ENCODE results near the gene TBC1D17. TPM values are rescaled to one million over a fixed set of nuclear protein-coding genes. Genes with fewer than 3 reads are reported as not detected.

TBC1D17 gene
- polyA plus RNA-seq, 3 donors, result 3.1 to 48.2 (median 4.5) TPM

DNA sequence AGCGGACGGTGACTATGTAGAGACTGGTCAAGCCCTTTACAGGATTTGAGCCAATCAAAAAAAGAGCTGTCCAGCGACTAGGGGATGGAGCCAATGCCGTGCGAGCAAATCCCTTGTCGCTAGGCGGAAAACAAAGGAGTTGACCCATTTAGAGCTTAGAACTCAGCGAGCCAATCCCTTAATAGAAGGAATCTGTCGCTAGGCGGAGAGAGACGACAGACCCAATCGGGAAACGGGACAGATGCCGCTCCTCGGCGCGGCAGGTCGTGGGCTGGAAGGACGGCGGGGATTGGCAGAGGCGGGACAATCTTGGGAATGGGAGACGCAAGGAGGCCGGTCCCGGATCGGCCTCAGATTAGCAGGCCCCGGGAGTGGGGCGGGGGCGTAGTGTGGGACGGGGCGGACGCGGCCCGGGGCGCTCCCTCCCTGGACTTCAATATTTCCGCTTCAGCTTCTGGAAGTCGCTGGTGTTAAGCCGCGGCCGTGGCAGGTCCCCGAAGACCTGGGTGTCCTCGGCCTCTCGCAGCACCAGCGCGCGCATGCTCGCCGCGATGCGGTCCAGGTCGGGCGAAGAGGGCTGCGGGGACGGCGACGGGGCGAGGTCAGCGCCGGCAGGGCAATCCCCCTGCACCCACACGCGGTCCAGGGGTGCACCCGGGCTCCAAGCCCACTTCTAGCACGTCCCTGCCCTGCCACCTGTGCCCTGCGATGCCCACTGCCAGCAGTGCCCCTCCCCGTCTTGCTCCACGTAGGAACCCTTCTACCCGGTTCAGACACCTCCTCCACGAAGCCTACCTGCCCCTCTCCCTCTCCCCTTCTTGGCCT, 7.8 kb upstream of the TBC1D17 start:
- Histone ChIP-seq H3K36me3 (replicated peaks in 1 of 2; ENCODE audit: control insufficient read depth in 1 of 2, insufficient read depth in 2 of 2, low read length in 2 of 2) (peaks cover 0 to 4% of the 10 kb centered on the region in 2 donors), H3K27me3 (ENCODE audit: control insufficient read depth in 2 of 2, insufficient read depth in 2 of 2, low read length in 2 of 2) (no peaks in the 10 kb centered on the region), H4K20me1 (ENCODE audit: insufficient read depth, low read length) (peaks cover 20% of the 10 kb centered on the region), H3K27ac (ENCODE audit: low read depth in 1 of 2, low read length in 2 of 2) (peak overlapping the region; percentile 77 to 85), H2AFZ (ENCODE audit: insufficient read depth, low read depth, low read length, poor library complexity, severe bottlenecking) (peak overlapping the region; percentile 90), H3K4me2 (replicated peaks; ENCODE audit: extremely low read depth, low read length, poor library complexity, severe bottlenecking) (peak overlapping the region; percentile 100), H3K4me3 (replicated peaks in 1 of 3; ENCODE audit: low read depth in 2 of 3, low read length in 3 of 3) (peak overlapping the region; percentile 43 to 99 (median 56)), H3K9ac (ENCODE audit: insufficient read depth, low read length, poor library complexity, severe bottlenecking) (peak overlapping the region; percentile 63), H3K4me1 (ENCODE audit: control insufficient read depth in 1 of 2, insufficient read depth in 2 of 2, low read length in 2 of 2) (peaks cover 51 to 59% of the 10 kb centered on the region in 2 donors), H3K79me2 (ENCODE audit: insufficient read depth, low read length) (peaks cover 34% of the 10 kb centered on the region), H3K9me3 (replicated peaks in 1 of 2; ENCODE audit: control insufficient read depth in 1 of 2, insufficient read depth in 1 of 2, low read length in 2 of 2) (no peaks in the 10 kb centered on the region)
- Mint-ChIP-seq H3K4me3 (no peak overlapping the region), H3K9me3 (no peaks in the 10 kb centered on the region), H3K27me3 (ENCODE audit: low read depth in 3 of 3) (peaks cover 0 to 3% (median 0%) of the 10 kb centered on the region in 3 donors), H3K4me1 (peaks cover 49% of the 10 kb centered on the region), H3K36me3 (peaks cover 17 to 45% of the 10 kb centered on the region in 2 donors), H3K27ac (peak overlapping the region in 4 of 7 donors; percentile 69 to 92 (median 79))
- DNase-seq, result peak; percentile 98 to 100 (median 99)
- intact Hi-C loops (cut with micrococcal nuclease), result loop anchor here (5.0 kb wide), 3 partner anchors 52 to 102 kb away; partner anchors contain the start of genes AP2A1 (in 1 of the 2), FUZ (in 1 of the 2) and MED25 (in 1 of the 2)
- under 1% methylated on average over 62 of the region's 67 CpGs for whole genome bisulfite sequencing (ENCODE audit: insufficient coverage)
- TF ChIP-seq, protein P1, sequence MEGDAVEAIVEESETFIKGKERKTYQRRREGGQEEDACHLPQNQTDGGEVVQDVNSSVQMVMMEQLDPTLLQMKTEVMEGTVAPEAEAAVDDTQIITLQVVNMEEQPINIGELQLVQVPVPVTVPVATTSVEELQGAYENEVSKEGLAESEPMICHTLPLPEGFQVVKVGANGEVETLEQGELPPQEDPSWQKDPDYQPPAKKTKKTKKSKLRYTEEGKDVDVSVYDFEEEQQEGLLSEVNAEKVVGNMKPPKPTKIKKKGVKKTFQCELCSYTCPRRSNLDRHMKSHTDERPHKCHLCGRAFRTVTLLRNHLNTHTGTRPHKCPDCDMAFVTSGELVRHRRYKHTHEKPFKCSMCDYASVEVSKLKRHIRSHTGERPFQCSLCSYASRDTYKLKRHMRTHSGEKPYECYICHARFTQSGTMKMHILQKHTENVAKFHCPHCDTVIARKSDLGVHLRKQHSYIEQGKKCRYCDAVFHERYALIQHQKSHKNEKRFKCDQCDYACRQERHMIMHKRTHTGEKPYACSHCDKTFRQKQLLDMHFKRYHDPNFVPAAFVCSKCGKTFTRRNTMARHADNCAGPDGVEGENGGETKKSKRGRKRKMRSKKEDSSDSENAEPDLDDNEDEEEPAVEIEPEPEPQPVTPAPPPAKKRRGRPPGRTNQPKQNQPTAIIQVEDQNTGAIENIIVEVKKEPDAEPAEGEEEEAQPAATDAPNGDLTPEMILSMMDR (IDR thresholded peaks at IDR 0.05), result no peak

DNA sequence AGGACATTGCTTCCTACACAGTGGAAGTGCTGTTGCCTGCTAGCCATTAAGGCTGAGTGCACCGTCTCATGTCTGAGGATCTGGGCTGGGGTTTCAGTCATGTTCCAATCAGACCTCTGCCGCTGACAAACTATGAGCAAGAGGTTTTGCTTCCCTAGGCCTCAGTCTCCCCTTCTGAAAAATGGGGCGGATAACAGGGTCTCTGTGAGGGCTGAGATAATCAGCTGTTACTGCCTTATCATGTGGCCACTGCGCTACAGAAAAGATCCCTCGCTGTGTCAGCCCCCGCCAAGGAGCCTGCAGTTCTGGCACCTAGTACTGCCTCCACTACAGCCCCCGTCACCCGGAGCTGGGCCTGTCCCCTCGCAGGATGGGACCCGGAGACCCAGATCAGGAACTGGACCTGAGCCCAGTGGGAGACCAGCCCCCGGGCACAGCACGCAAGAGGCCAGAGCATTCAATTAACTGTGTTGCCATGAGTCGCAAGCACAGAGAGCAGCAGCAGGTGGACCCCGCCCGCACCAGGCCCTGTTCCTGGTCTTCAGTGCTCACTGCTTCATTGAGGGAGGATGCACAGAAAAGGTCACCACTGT, 7.1 kb upstream of the TBC1D17 start:
- H3K27me3 Mint-ChIP-seq (ENCODE audit: low read depth in 3 of 3), result peaks cover 0 to 3% (median 0%) of the 10 kb centered on the region in 3 donors
- Histone ChIP-seq H4K20me1 (ENCODE audit: insufficient read depth, low read length) (peaks cover 14% of the 10 kb centered on the region), H3K4me1 (ENCODE audit: control insufficient read depth in 1 of 2, insufficient read depth in 2 of 2, low read length in 2 of 2) (peaks cover 48 to 55% of the 10 kb centered on the region in 2 donors), H3K4me2 (replicated peaks; ENCODE audit: extremely low read depth, low read length, poor library complexity, severe bottlenecking) (peak overlapping the region; percentile 100), H3K27ac (ENCODE audit: low read depth in 1 of 2, low read length in 2 of 2) (peak overlapping the region; percentile 62 to 85), H3K36me3 (replicated peaks in 1 of 2; ENCODE audit: control insufficient read depth in 1 of 2, insufficient read depth in 2 of 2, low read length in 2 of 2) (no peaks in the 10 kb centered on the region), H3K79me2 (ENCODE audit: insufficient read depth, low read length) (peaks cover 34% of the 10 kb centered on the region), H3K9me3 (replicated peaks in 1 of 2; ENCODE audit: control insufficient read depth in 1 of 2, insufficient read depth in 1 of 2, low read length in 2 of 2) (no peaks in the 10 kb centered on the region), H3K27me3 (ENCODE audit: control insufficient read depth in 2 of 2, insufficient read depth in 2 of 2, low read length in 2 of 2) (no peaks in the 10 kb centered on the region), H3K9ac (ENCODE audit: insufficient read depth, low read length, poor library complexity, severe bottlenecking) (peak overlapping the region; percentile 63), H2AFZ (ENCODE audit: insufficient read depth, low read depth, low read length, poor library complexity, severe bottlenecking) (peak overlapping the region; percentile 85), H3K4me3 (replicated peaks in 1 of 3; ENCODE audit: low read depth in 2 of 3, low read length in 3 of 3) (peak overlapping the region; percentile 43 to 99 (median 56))
- H3K9me3 Mint-ChIP-seq, result no peaks in the 10 kb centered on the region
- H3K36me3 Mint-ChIP-seq, result peaks cover 15 to 42% of the 10 kb centered on the region in 2 donors
- peaks cover 46% of the 10 kb centered on the region for H3K4me1 Mint-ChIP-seq
- H3K4me3 Mint-ChIP-seq, result no peak overlapping the region
- intact Hi-C loops (cut with micrococcal nuclease), result no loop called here
- WGBS (ENCODE audit: insufficient coverage), result 96% methylated on average over 12 of the region's 15 CpGs
- no peak for DNase-seq
- H3K27ac Mint-ChIP-seq, result peak overlapping the region in 4 of 7 donors; percentile 69 to 92 (median 79)
- TF ChIP-seq, protein P1 (IDR thresholded peaks at IDR 0.05), result no peak
